SU-DHL-6 (cell line): Measurements from ENCODE around the gene VPS13D.

ENCODE experiments used
- H2AFZ ChIP-seq: fragments of 200-600 bp; sonication (generic); 2 replicates; pipeline ENCODE4 v1.6.1; 2014; ENCODE audit warnings: low read depth, mild to moderate bottlenecking, moderate library complexity, mixed read lengths, antibody characterized with exemption, low read length; ENCODE audit not compliant: severe bottlenecking
- H3F3A ChIP-seq: fragments of 200-600 bp; shearing (Covaris generic); 2 replicates; pipeline ENCODE4 v1.6.0; 2016; ENCODE audit warnings: antibody characterized with exemption, mild to moderate bottlenecking; ENCODE audit not compliant: insufficient read depth
- H3K27ac ChIP-seq: fragments of 200-600 bp; sonication (generic); 2 replicates; pipeline ENCODE4 v1.5.1; 2016; ENCODE audit warnings: low read depth, mild to moderate bottlenecking, low read length, moderate library complexity, mixed read lengths
- H3K27me3 ChIP-seq: fragments of 200-600 bp; sonication (generic), shearing (Covaris generic); 2 replicates; pipeline ENCODE4 v1.6.0; 2014; ENCODE audit warnings: mild to moderate bottlenecking, low read length
- H3K36me3 ChIP-seq: fragments of 200-600 bp; sonication (generic); 2 replicates; pipeline ENCODE4 v1.6.1; 2014; ENCODE audit warnings: mild to moderate bottlenecking, low read length, mixed read lengths
- H3K4me2 ChIP-seq: fragments of 300-600, 200-600 bp; shearing (Covaris generic), sonication (generic); 2 replicates; pipeline ENCODE4 v1.6.0; 2014; ENCODE audit warnings: low read length, low read depth, mild to moderate bottlenecking; ENCODE audit not compliant: poor library complexity, severe bottlenecking
- H3K4me3 ChIP-seq: fragments of 200-600 bp; sonication (generic); 2 replicates; pipeline ENCODE4 v1.5.1; 2014; ENCODE audit warnings: antibody characterized with exemption, low read length, mild to moderate bottlenecking, mixed read lengths; ENCODE audit not compliant: insufficient read depth, poor library complexity, severe bottlenecking
- H3K79me2 ChIP-seq: fragments of 200-600 bp; sonication (generic); 2 replicates; pipeline ENCODE4 v1.6.1; 2014; ENCODE audit warnings: mild to moderate bottlenecking, low read length, moderate library complexity; ENCODE audit not compliant: insufficient read depth
- H3K9ac ChIP-seq: fragments of 200-600 bp; sonication (generic); 2 replicates; pipeline ENCODE4 v1.7.0; 2014; ENCODE audit warnings: mild to moderate bottlenecking, low read length
- H3K9me2 ChIP-seq: fragments of 200-600 bp; sonication (generic); replicated peaks from 2 replicates; pipeline ENCODE4 v1.6.1; 2014; ENCODE audit warnings: low read length; ENCODE audit not compliant: insufficient read depth
- H3K9me3 ChIP-seq: fragments of 200-600 bp; sonication (generic); 2 replicates; pipeline ENCODE4 v1.6.1; 2014; ENCODE audit warnings: low read length, mixed read lengths; ENCODE audit not compliant: insufficient read depth
- H4K20me1 ChIP-seq: fragments of 200-600 bp; sonication (generic); 2 replicates; pipeline ENCODE4 v1.6.1; 2014; ENCODE audit warnings: low read depth, mild to moderate bottlenecking, antibody characterized with exemption, low read length, moderate library complexity, mixed read lengths
- CTCF ChIP-seq: fragments of 200-600 bp; sonication (generic); IDR thresholded peaks from one replicate; pipeline ENCODE4 v1.5.1; 2017; ENCODE audit warnings: antibody characterized with exemption, mild to moderate bottlenecking, low read length, moderate library complexity; ENCODE audit not compliant: insufficient read depth, poor library complexity, severe bottlenecking
- EZH2phosphoT487 ChIP-seq: fragments of 200-600 bp; sonication (generic), shearing (Covaris generic); conservative IDR thresholded peaks from 2 replicates; pipeline ENCODE4 v1.6.1; 2018; ENCODE audit warnings: mild to moderate bottlenecking, antibody characterized with exemption, low read length, moderate library complexity, mixed read lengths

The VPS13D gene

GRCh38 chr1:12194666-12195216 is 35.1 kb upstream of the VPS13D start:
- no peaks in the 10 kb centered on the region for H4K20me1 ChIP-seq
- H3K9me3 ChIP-seq = no peaks in the 10 kb centered on the region
- H3K79me2 ChIP-seq = no peaks in the 10 kb centered on the region
- H3K9ac ChIP-seq = no peak overlapping the region
- no peaks in the 10 kb centered on the region for H3K27me3 ChIP-seq
- H3K27ac ChIP-seq = no peak overlapping the region
- H3K36me3 ChIP-seq = no peaks in the 10 kb centered on the region
- H3F3A ChIP-seq = no peaks in the 10 kb centered on the region
- H2AFZ ChIP-seq = no peak overlapping the region
- TF ChIP-seq CTCF = no peak
- TF ChIP-seq EZH2phosphoT487 = no peak
- H3K4me2 ChIP-seq = no peak overlapping the region
- H3K9me2 ChIP-seq = no peaks in the 10 kb centered on the region
- H3K4me3 ChIP-seq = no peak overlapping the region

- H3K27ac ChIP-seq = no peak overlapping the region
- H3K9ac ChIP-seq = no peak overlapping the region
- no peaks in the 10 kb centered on the region for H3K79me2 ChIP-seq
- no peaks in the 10 kb centered on the region for H3K9me3 ChIP-seq
- no peaks in the 10 kb centered on the region for H4K20me1 ChIP-seq
- H3K27me3 ChIP-seq = no peaks in the 10 kb centered on the region
- H3K36me3 ChIP-seq = no peaks in the 10 kb centered on the region
- H3K9me2 ChIP-seq = no peaks in the 10 kb centered on the region
- TF ChIP-seq CTCF (no peak), EZH2phosphoT487 (no peak)
- H3F3A ChIP-seq = no peaks in the 10 kb centered on the region
- H3K4me3 ChIP-seq = no peak overlapping the region
- H2AFZ ChIP-seq = no peak overlapping the region
- no peak overlapping the region for H3K4me2 ChIP-seq
These were observed 34.4 kb upstream of the VPS13D start for GRCh38 chr1:12195416-12195815.

- Histone ChIP-seq H3K9ac (no peak overlapping the region), H2AFZ (no peak overlapping the region), H3K9me3 (no peaks in the 10 kb centered on the region), H4K20me1 (no peaks in the 10 kb centered on the region), H3K27ac (no peak overlapping the region), H3K9me2 (no peaks in the 10 kb centered on the region), H3K36me3 (no peaks in the 10 kb centered on the region), H3K4me3 (no peak overlapping the region), H3K79me2 (no peaks in the 10 kb centered on the region), H3F3A (no peaks in the 10 kb centered on the region), H3K27me3 (no peaks in the 10 kb centered on the region), H3K4me2 (no peak overlapping the region)
- no peak for TF ChIP-seq CTCF
- no peak for TF ChIP-seq EZH2phosphoT487
These were observed 33.0 kb upstream of the VPS13D start for GRCh38 chr1:12196641-12197482.
